Measurements from ENCODE around the gene C1orf105.
A peak's percentile ranks its signal among the peaks of the same experiment; 100 is the strongest.
"Not testable (repeated sequence)": the region's sequence is repeated elsewhere in the genome, so short reads cannot be mapped to it uniquely, and the experiment has no call there.

Gene C1orf105

GRCh38 chr1:172487550-172487949 is 67.1 kb downstream of the C1orf105 start:
- no peak for DNase-seq (ENCODE audit: low spot score)

DNA sequence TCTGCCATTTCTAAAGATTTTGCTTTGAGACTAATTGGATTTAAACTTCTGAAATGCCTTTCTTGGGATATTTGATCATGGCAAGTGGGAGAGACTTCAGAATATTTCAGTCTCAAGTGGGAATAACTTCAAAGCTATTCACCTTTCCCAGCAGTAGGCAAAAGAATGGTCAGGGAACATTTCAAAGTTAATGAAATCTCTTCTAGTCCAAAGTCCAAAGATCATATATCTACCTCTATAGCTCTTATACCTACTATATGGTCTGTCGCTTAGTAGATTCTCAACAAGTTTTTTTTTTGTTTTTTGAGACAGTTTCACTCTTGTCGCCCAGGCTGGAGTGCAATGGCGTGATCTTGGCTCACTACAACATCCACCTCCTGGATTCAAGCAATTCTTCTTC is 67.9 kb downstream of the C1orf105 start:
- no peak for DNase-seq (ENCODE audit: low spot score)

DNA sequence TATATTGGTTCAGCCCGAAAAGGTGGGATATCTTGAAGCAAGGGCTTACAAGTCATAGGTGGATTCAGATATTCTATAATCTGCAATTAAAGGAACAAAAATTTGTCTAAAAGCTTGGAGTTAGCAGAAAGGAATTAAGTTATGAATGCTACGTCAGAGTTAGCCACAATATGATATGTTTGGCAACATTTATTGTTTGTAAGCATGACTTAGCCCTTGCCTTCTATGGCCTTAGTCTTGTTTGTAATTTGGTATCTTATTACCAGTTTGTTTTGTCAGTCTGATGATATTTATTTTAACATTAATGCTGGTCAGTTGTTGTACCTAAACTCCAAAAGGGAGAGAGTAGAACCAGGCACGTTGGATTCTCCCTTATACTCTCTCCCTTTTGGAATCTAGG is 69.4 kb downstream of the C1orf105 start:
- DNase-seq (ENCODE audit: low spot score) = no peak

- DNase-seq (ENCODE audit: low spot score) = no peak
Observed at GRCh38 chr1:172492421-172492820, 71.9 kb downstream of the C1orf105 start.

DNA sequence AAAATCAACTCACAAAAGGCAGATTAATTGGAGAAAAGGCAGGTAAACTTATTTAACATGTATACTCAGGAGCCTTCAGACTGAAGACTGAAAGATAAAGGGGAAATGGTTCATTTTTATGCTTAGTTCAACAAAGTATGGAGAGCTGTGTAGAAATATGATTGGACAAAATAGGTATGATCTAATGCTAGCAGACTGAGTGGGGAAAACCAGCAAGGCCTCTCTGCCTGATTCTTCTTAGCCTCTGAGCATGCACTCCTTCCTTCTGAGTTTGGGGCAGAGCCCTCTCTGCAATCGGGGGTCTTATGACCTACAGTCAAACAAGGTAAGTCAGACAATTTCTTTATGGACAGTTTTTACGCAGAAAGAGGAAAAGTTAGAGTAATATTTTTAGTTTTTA is 73.7 kb downstream of the C1orf105 start:
- no peak for DNase-seq (ENCODE audit: low spot score)

DNA sequence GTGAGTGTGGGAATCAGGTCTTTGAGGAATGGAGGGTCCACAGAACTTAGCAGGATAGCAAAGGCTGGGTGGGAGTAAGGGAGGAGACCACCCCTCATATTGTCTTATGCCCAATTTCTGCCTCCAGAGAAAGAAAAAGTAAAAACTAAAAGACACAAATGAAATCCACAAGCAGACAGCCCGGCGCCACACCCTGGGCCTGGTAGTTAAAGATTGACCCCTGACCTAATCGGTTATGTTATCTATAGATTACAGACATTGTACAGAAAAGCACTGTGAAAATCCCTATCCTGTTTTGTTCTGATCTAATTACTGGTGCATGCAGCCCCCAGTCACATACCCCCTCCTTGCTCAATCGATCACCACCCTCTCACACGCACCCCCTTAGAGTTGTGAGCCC is 75.6 kb downstream of the C1orf105 start:
- DNase-seq (ENCODE audit: low spot score) = not testable (repeated sequence)

DNA sequence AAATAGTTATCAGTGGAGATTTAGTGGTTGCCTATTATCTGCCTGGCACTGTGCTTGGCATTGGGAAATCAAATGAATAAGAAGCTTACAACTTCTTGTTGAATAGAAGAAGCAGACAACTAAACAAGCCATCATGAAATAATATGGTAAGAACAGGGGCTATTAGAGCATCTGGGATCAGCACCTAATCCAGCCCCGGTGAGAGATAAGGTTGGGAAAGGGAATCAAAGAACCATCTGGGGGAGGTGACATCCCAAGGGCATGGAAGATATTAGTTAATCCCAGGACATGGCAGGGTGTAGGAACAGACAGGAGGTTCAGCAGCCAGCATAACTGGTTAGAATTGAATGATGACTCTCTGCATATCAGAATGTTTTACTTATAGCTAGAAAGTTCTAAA is 76.2 kb downstream of the C1orf105 start:
- DNase-seq (ENCODE audit: low spot score) = peak; percentile 4

GRCh38 chr1:172497230-172497629 is 76.7 kb downstream of the C1orf105 start:
- DNase-seq (ENCODE audit: low spot score) = peak; percentile 22

- DNase-seq (ENCODE audit: low spot score) = no peak
Observed at GRCh38 chr1:172498857-172499256, 78.4 kb downstream of the C1orf105 start.

DNA sequence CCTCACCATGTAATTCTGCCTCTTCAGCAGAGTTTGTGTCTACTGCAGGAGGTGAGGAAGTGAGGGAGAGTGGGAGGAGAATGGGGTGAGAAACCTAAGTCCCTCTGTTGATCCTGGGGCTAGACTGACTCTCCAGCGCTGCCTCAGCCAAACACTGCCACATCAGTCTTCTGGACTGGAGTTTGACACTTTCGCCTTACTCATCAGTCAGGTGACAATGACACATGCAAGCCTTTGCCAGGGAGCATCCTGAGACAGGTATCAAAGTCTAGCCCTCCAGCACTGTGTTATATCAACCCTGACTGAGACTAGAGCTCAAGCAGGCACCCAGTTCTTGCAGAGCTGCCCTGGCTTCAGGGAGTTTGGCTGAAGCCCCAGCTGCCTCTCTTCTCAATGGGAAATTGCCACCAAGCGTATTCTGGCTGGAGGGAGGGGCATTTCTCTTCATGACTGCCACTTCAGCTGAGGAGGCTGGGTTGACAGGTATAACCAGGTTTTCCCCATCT is 79.2 kb downstream of the C1orf105 start:
- DNase-seq (ENCODE audit: low spot score) = no peak

- DNase-seq (ENCODE audit: low spot score) = no peak
Observed at GRCh38 chr1:172500207-172500606, 79.7 kb downstream of the C1orf105 start.

GRCh38 chr1:172507741-172508140 is 87.3 kb downstream of the C1orf105 start:
- no peak for DNase-seq (ENCODE audit: low spot score)

- DNase-seq (ENCODE audit: low spot score) = no peak
Observed at GRCh38 chr1:172510479-172510878, 90.0 kb downstream of the C1orf105 start.

- DNase-seq (ENCODE audit: low spot score) = no peak
Observed at GRCh38 chr1:172512591-172512990, 92.1 kb downstream of the C1orf105 start.

DNA sequence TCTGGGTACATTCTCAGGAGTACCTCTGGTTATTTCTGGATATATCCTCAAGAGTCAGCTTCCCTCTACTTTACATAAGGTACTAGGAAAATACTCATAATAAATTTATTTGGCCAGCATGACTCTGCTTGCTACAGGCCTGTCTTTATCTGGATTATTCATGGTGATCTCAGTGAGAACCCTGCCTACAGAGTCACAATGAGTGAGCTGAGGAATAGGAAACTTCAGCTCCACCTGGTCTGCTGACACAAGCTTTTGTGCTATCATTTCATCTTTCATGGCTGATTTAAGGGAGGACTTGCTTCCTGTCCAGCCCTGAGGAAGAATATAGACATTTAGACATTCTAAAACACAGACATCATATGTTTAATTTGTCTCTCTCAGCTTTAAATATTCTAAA is 93.0 kb downstream of the C1orf105 start:
- DNase-seq (ENCODE audit: low spot score) = no peak

- DNase-seq (ENCODE audit: low spot score) = no peak
Observed at GRCh38 chr1:172514108-172514507, 93.6 kb downstream of the C1orf105 start.

- DNase-seq (ENCODE audit: low spot score) = no peak
Observed at GRCh38 chr1:172515436-172515835, 95.0 kb downstream of the C1orf105 start.

- DNase-seq (ENCODE audit: low spot score) = no peak
Observed at GRCh38 chr1:172515927-172516326, 95.4 kb downstream of the C1orf105 start.

- no peak for DNase-seq (ENCODE audit: low spot score)
Observed at GRCh38 chr1:172517081-172517480, 96.6 kb downstream of the C1orf105 start.

- DNase-seq (ENCODE audit: low spot score) = no peak
Observed at GRCh38 chr1:172517545-172517944, 97.1 kb downstream of the C1orf105 start.

All from SK-N-DZ (cell line).